Ishikawa (cell line): ENCODE measurements around the gene CDC45.

Source experiments
- CEBPB ChIP-seq: IDR thresholded peaks from 2 replicates; pipeline ENCODE4 v1.6.1; 2012
- CREB1 ChIP-seq: IDR thresholded peaks from 2 replicates; pipeline ENCODE4 v1.6.1; 2012; ENCODE audit warnings: low read depth
- EGR1 ChIP-seq: IDR thresholded peaks from 2 replicates; pipeline ENCODE4 v1.6.1; 2012
- EP300 ChIP-seq: IDR thresholded peaks from 2 replicates; pipeline ENCODE4 v1.6.1; 2012; ENCODE audit warnings: borderline replicate concordance
- FOXM1 ChIP-seq: IDR thresholded peaks from 2 replicates; pipeline ENCODE4 v1.6.1; 2012; ENCODE audit warnings: low read depth, borderline replicate concordance
- NFIC ChIP-seq: IDR thresholded peaks from 2 replicates; pipeline ENCODE4 v1.6.1; 2012
- RAD21 ChIP-seq: IDR thresholded peaks from 2 replicates; pipeline ENCODE4 v1.6.1; 2012; ENCODE audit warnings: low read depth
- TAF1 ChIP-seq: IDR thresholded peaks from 2 replicates; pipeline ENCODE4 v1.6.1; 2012; ENCODE audit warnings: low read depth, mild to moderate bottlenecking
- TCF12 ChIP-seq: IDR thresholded peaks from 2 replicates; pipeline ENCODE4 v1.6.1; 2012; ENCODE audit warnings: low read depth
- TEAD4 ChIP-seq: IDR thresholded peaks from 2 replicates; pipeline ENCODE4 v1.6.1; 2012
- USF1 ChIP-seq: IDR thresholded peaks from 2 replicates; pipeline ENCODE4 v1.6.1; 2012
- YY1 ChIP-seq: IDR thresholded peaks from 2 replicates; pipeline ENCODE4 v1.6.1; 2012; ENCODE audit warnings: low read depth
- ZBTB7A ChIP-seq: IDR thresholded peaks from 2 replicates; pipeline ENCODE4 v1.6.1; 2012; ENCODE audit warnings: low read depth
- TF ChIP-seq, protein P1 (sequence below): IDR thresholded peaks from 2 replicates; pipeline ENCODE4 v1.6.1; 2012; ENCODE audit warnings: low read depth, mild to moderate bottlenecking
- TF ChIP-seq, protein P2 (sequence below): IDR thresholded peaks from 2 replicates; pipeline ENCODE4 v1.6.1; 2012

CDC45 gene

DNA sequence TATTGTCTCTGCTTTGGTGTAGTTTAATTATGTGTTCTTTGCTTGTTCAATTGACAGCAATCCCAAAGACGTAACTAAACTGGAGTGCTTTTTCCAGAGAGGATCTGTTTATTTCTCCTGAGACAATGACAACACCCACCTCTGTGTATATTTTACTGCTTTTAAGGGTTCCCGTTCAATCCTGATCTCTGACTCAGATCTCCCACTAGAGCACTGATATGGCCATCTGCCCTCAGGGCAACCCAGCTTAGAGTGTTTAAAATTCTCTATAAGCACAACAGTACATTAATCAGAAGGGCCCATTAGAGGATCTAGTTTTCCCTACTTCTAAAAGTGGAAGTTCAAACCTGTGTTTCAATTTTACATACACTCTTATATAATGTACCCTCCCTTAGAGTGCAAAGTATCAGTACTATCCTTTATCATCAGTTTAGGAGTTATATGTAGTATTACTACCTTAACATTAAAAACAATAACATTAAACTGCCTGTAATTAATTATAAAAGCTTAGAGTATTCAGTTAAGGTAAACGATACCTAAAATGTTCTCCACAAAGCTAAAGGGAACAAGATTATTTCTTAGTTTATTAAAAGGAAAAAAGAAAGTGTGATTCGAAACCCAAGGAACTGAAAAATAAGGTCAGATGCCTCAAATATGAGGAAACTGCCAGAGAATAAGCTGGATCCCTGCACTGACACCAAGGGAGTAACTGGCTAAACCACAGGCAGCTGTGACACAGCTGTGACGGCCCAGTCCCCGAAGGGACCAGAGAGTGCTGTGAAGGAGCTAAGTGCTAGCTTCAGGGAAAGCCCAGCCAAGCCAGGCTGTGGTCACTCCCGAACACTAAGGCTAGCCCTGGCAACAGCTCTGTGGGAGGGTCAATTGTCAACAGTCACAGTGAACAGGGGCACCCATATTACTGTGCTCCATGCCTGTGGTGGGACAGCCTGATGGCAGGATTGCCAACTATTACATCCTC lies 15.9 kb upstream of the CDC45 start:
- TF ChIP-seq FOXM1 (no peak), YY1 (no peak), RAD21 (no peak), NFIC (no peak), TEAD4 (no peak), TCF12 (no peak), CREB1 (no peak), ZBTB7A (no peak), CEBPB (no peak), TAF1 (no peak), USF1 (no peak), EGR1 (no peak), EP300 (no peak)
- TF ChIP-seq, protein P1, sequence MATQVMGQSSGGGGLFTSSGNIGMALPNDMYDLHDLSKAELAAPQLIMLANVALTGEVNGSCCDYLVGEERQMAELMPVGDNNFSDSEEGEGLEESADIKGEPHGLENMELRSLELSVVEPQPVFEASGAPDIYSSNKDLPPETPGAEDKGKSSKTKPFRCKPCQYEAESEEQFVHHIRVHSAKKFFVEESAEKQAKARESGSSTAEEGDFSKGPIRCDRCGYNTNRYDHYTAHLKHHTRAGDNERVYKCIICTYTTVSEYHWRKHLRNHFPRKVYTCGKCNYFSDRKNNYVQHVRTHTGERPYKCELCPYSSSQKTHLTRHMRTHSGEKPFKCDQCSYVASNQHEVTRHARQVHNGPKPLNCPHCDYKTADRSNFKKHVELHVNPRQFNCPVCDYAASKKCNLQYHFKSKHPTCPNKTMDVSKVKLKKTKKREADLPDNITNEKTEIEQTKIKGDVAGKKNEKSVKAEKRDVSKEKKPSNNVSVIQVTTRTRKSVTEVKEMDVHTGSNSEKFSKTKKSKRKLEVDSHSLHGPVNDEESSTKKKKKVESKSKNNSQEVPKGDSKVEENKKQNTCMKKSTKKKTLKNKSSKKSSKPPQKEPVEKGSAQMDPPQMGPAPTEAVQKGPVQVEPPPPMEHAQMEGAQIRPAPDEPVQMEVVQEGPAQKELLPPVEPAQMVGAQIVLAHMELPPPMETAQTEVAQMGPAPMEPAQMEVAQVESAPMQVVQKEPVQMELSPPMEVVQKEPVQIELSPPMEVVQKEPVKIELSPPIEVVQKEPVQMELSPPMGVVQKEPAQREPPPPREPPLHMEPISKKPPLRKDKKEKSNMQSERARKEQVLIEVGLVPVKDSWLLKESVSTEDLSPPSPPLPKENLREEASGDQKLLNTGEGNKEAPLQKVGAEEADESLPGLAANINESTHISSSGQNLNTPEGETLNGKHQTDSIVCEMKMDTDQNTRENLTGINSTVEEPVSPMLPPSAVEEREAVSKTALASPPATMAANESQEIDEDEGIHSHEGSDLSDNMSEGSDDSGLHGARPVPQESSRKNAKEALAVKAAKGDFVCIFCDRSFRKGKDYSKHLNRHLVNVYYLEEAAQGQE = no peak
- TF ChIP-seq, protein P2, sequence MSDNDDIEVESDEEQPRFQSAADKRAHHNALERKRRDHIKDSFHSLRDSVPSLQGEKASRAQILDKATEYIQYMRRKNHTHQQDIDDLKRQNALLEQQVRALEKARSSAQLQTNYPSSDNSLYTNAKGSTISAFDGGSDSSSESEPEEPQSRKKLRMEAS = no peak

- TF ChIP-seq EP300 (no peak), NFIC (no peak), TCF12 (no peak), USF1 (no peak), YY1 (no peak), TEAD4 (no peak), CREB1 (no peak), ZBTB7A (no peak), RAD21 (no peak), CEBPB (no peak), EGR1 (no peak), FOXM1 (no peak), TAF1 (no peak)
- TF ChIP-seq, protein P1 = no peak
- TF ChIP-seq, protein P2 = no peak
Measured at GRCh38 chr22:19464546-19464945, 15.2 kb upstream of the CDC45 start.

GRCh38 chr22:19464975-19465374 lies 14.7 kb upstream of the CDC45 start:
- TF ChIP-seq NFIC (no peak), EP300 (no peak), FOXM1 (no peak), CEBPB (no peak), CREB1 (no peak), TEAD4 (no peak), ZBTB7A (no peak), YY1 (no peak), EGR1 (no peak), TCF12 (no peak), TAF1 (no peak), USF1 (no peak)

- TF ChIP-seq YY1 (no peak), ZBTB7A (no peak), FOXM1 (no peak), EP300 (no peak)
- TF ChIP-seq, protein P1 = no peak
Measured at GRCh38 chr22:19466126-19466716, 13.5 kb upstream of the CDC45 start.
